Astrocyte of the spinal cord (primary cell): ENCODE measurements around the gene VPS26A.

Experiments used
- DNase-seq: peaks from one replicate; pipeline ENCODE4 v3.0.0; 2011; ENCODE audit warnings: low read depth, low spot score
- H3K4me3 ChIP-seq: 2 replicates; pipeline ENCODE4 v1.5.1; 2011; ENCODE audit warnings: low read depth, mild to moderate bottlenecking, low read length, moderate library complexity
- CTCF ChIP-seq: IDR thresholded peaks from 2 replicates; pipeline ENCODE4 v1.5.1; 2012; ENCODE audit warnings: low read depth, mild to moderate bottlenecking, low read length, inconsistent platforms
- in situ Hi-C: cut with HindIII; loops from 2 replicates; pipeline ENCODE4 v1.10.0; 2017; ENCODE audit warnings: low sequenced_read_pairs

VPS26A gene

GRCh38 chr10:69208761-69209160 is 84.8 kb downstream of the VPS26A start:
- no peak for DNase-seq
- no peak for TF ChIP-seq CTCF
- no peak overlapping the region for H3K4me3 ChIP-seq
- in situ Hi-C loops: no loop called here

- no peak overlapping the region for H3K4me3 ChIP-seq
- no peak for TF ChIP-seq CTCF
- in situ Hi-C loops: no loop called here
- DNase-seq: no peak
These were observed 86.0 kb downstream of the VPS26A start for GRCh38 chr10:69209787-69210484.

- no peak for TF ChIP-seq CTCF
- DNase-seq: no peak
- in situ Hi-C loops: no loop called here
- no peak overlapping the region for H3K4me3 ChIP-seq
These were observed 87.1 kb downstream of the VPS26A start for GRCh38 chr10:69211104-69211503.

- in situ Hi-C loops: no loop called here
- H3K4me3 ChIP-seq: no peak overlapping the region
- no peak for TF ChIP-seq CTCF
- DNase-seq: no peak
These were observed 87.5 kb downstream of the VPS26A start for GRCh38 chr10:69211524-69211923.

GRCh38 chr10:69213591-69214311 is 89.8 kb downstream of the VPS26A start:
- TF ChIP-seq CTCF: no peak
- DNase-seq: no peak
- H3K4me3 ChIP-seq: no peak overlapping the region
- in situ Hi-C loops: no loop called here

GRCh38 chr10:69214666-69215131 is 90.7 kb downstream of the VPS26A start:
- DNase-seq: no peak
- TF ChIP-seq CTCF: no peak
- no peak overlapping the region for H3K4me3 ChIP-seq
- in situ Hi-C loops: no loop called here
